ENCODE data around the gene WASHC2C.
"Not testable (repeated sequence)": the region's sequence is repeated elsewhere in the genome, so short reads cannot be mapped to it uniquely, and the experiment has no call there.

Gene WASHC2C, protein sequence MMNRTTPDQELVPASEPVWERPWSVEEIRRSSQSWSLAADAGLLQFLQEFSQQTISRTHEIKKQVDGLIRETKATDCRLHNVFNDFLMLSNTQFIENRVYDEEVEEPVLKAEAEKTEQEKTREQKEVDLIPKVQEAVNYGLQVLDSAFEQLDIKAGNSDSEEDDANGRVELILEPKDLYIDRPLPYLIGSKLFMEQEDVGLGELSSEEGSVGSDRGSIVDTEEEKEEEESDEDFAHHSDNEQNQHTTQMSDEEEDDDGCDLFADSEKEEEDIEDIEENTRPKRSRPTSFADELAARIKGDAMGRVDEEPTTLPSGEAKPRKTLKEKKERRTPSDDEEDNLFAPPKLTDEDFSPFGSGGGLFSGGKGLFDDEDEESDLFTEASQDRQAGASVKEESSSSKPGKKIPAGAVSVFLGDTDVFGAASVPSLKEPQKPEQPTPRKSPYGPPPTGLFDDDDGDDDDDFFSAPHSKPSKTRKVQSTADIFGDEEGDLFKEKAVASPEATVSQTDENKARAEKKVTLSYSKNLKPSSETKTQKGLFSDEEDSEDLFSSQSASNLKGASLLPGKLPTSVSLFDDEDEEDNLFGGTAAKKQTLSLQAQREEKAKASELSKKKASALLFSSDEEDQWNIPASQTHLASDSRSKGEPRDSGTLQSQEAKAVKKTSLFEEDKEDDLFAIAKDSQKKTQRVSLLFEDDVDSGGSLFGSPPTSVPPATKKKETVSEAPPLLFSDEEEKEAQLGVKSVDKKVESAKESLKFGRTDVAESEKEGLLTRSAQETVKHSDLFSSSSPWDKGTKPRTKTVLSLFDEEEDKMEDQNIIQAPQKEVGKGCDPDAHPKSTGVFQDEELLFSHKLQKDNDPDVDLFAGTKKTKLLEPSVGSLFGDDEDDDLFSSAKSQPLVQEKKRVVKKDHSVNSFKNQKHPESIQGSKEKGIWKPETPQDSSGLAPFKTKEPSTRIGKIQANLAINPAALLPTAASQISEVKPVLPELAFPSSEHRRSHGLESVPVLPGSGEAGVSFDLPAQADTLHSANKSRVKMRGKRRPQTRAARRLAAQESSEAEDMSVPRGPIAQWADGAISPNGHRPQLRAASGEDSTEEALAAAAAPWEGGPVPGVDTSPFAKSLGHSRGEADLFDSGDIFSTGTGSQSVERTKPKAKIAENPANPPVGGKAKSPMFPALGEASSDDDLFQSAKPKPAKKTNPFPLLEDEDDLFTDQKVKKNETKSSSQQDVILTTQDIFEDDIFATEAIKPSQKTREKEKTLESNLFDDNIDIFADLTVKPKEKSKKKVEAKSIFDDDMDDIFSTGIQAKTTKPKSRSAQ (N-terminal part only)

DNA sequence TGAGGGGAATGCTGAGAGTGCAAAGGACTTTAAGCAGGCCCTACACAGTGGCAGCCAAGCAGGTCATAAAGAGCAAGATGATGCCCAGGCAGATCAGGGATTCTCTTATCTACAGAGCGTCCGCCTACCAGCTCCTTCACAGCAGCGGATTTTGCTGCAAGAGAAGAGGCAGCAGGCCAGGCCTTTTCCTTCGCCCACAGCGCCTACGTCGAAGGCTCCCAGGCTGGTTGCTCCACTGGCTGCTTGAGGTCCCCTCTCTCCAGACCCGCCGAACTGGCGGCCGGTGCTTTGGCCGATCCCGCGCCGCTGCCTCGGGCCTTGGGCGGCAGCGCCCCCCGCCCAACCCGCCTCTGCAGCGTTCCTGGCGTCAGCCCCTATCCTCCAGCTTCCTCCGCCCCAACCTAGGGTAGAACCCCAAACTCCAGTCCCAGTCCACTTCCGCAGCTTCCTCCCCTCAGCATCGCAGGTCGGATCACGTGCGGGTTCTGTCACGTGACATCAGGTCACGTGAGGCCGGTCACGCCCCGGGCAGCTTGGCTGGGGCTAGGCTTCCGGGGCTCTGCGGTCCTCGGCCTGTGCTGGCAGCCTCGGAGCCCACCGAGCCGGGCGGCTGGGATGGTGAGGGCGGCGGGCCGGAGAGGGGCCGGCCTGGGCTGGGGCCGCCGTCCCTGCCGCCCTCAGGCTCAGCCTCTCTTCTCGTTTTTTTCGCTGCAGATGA lies at the start of gene WASHC2C:
Gene WASHC2C (plus strand): TSS at position 564 of the 718 bp plus-strand sequence. CDS start 52 bp downstream, at position 616.
- peak; percentile 31 for DNase-seq

DNA sequence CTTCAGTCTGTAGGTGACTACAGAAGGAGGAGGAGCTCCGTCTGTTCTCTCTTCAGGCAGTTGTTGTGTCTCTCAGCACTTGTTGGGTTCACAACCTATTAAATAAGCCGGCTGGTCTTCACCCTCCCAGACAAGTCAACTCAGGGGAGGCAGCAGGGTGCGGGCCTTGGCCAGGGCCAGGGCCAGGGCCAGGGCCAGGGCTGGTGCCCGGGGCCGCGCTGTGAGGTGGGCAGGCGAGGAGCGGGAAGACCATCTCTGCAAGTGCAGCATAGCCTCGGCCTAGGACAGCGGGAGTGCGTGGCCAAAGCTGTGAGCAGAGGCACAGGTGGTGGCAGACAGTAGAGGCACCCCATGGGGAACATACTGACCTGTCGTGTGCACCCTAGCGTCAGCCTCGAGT lies 48.6 kb upstream of the WASHC2C start:
- not testable (repeated sequence) for DNase-seq

DNA sequence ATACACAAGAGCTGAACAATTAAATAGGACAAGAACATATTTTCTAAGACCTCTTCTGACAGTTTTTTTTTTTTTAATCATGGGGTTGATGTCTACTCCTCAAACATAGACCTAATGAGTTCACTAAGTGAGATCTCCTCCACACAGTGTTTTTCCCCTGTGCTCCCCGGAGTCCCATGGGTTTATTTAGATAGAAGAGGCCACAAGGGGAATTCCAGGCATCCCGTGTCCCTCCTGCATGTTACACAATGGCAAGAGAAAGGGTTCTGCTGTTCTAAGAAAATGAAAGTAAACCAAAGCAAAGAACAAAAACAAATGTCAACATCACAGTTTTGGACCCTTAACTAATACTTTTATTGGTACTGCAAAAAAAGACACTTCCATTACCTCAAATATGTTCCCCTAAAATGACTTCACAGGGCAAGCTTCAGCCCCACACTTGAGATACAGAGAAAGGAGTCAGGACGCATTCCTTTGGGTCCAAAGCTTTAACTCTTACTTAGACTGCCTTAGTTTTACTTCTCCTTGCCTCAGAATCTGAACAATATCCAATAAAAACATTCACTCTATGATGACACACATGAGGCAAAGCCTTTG lies 16.8 kb upstream of the WASHC2C start:
- DNase-seq, result not testable (repeated sequence)

GRCh38 chr10:45711223-45711622 lies 15.8 kb upstream of the WASHC2C start:
- DNase-seq, result not testable (repeated sequence)

DNA sequence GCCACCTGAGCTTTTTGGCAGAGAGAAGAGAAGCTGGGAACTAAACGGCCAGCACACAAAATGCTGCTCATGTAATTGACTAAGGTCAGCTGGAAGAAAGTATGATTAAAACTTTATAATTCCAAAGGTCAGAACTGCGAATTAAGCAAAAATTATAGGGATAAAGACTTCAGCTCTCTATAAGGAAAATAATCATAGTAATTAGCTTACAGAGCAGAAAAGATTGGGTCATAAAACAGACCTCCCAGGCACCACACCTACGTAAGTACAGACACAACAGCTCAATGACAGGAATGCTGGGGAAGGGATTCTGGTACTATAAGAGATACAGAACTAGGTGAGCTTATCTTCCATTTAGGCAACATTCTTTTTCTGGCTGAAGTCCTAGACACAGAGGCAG lies 10.0 kb upstream of the WASHC2C start:
- DNase-seq, result not testable (repeated sequence)

- DNase-seq, result not testable (repeated sequence)
These were observed 9.4 kb upstream of the WASHC2C start for GRCh38 chr10:45717642-45718041.

GRCh38 chr10:45721503-45721902 lies 5.6 kb upstream of the WASHC2C start:
- DNase-seq, result not testable (repeated sequence)

- DNase-seq, result not testable (repeated sequence)
These were observed 3.2 kb upstream of the WASHC2C start for GRCh38 chr10:45723851-45724250.

GRCh38 chr10:45727421-45727965 lies 427 bp downstream of the WASHC2C start:
- not testable (repeated sequence) for DNase-seq

- DNase-seq, result not testable (repeated sequence)
These were observed 7.4 kb downstream of the WASHC2C start for GRCh38 chr10:45734449-45734848.

- not testable (repeated sequence) for DNase-seq
These were observed 7.8 kb downstream of the WASHC2C start for GRCh38 chr10:45734867-45735266.

- DNase-seq, result not testable (repeated sequence)
These were observed 14.5 kb downstream of the WASHC2C start for GRCh38 chr10:45741559-45741958.

- not testable (repeated sequence) for DNase-seq
These were observed 14.9 kb downstream of the WASHC2C start for GRCh38 chr10:45742014-45742413.

GRCh38 chr10:45751141-45751540 lies 24.1 kb downstream of the WASHC2C start:
- DNase-seq, result not testable (repeated sequence)

DNA sequence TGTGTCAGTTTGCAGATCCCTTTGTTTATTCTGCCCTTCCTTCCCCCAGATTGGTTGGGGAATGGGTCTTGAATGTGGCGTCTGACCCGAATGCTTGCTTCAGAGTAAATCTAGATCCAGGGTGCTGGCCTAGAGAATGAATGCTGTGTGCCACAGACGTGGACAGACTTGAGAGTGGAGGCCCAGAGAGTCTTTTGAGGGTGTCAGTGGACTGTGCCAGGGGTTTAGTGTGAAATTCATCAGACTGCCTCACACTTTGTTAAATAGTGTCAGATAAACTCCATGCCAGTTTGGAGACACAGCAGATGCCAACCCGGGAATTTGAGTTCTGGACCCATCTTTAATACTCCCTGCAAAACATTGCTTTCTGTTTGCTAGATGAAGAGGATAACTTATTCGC lies 25.1 kb downstream of the WASHC2C start:
- not testable (repeated sequence) for DNase-seq

DNA sequence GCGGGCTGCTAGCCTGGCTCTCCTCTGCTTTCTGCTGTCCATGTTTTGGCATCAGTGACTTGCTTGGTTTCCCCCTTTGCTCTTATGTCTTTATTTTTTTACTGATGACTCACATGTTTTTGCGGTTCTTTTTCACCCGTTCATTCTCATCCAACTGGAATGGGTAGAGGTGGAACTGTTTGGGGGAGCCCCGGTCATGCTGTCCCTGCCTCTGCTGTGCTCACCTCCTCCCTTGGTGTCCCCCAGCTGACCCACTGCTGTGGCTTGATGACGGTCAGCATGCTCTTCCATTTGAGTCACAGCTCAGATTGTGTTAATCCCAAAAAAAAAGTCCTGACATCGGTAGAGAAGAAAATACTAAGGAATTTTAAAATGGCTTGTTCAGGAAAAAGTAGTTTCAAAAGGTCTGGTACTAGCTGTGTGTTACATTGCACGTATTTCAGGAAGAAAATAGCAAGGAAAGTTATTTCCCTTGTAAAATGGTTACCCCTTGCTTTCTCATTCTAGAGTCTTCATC lies 27.0 kb downstream of the WASHC2C start:
- DNase-seq, result not testable (repeated sequence)

DNA sequence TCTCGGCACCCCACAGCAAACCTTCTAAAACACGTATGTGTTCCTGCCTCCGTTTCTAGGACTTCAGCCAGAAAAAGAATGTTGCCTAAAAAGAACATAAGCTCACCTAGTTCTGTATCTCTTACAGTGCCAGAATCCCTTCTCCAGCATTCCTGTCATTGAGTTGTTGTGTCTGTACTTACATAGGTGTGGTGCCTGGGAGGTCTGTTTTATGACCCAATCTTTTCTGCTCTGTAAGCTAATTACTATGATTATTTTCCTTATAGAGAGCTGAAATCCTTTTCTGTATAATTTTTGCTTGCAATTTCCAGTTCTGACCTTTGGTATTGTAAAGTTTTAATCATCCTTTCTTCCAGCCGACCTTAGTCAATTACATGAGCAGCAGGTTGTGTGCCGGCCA lies 28.0 kb downstream of the WASHC2C start:
- DNase-seq, result not testable (repeated sequence)

GRCh38 chr10:45756065-45756464 lies 29.0 kb downstream of the WASHC2C start:
- DNase-seq, result not testable (repeated sequence)

DNA sequence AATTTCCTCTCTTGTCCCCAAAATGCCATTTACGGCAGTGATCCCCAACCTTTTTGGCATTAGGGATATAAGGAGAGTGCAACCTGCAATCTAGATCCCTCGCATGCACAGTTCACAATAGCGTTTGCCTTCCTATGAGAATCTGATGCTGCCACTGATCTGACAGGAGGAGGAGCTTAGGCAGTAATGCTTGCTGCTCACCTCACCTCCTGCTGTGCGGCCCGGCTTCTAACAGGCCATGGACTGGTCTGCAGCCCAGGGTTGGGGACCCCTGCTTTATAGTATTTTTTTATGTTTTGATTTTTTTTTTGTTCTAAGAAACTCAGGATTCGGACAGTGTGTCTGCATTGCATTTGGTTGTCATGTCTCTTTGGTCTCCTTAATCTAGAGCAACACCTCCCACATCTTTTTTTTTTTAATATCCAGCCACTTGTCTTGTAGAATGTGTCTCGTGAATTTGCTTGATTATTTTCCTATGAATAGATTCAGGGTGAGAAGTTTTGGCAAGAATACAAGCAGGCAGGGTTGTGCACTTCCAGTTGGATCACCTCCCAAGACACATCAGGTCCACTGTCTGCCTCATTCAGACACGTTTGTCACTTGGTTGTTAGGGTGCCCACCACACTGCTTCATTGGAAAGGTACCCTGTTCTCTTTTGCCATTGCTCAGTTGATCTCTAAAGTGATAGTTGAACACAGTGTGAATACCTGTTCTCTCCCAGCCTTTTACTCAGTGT lies 30.8 kb downstream of the WASHC2C start:
- DNase-seq, result not testable (repeated sequence)

GRCh38 chr10:45761622-45762021 lies 34.6 kb downstream of the WASHC2C start:
- DNase-seq, result not testable (repeated sequence)

Data from amniotic stem cell (primary cell).